ENCODE data around the gene MTO1. TPM values are rescaled to one million over a fixed set of nuclear protein-coding genes. Genes with fewer than 3 reads are reported as not detected.

The MTO1 gene
- total RNA-seq, 2 donors from 2014 or later = 16.1 to 22.6 TPM

- Histone ChIP-seq H3K4me3 (no peak overlapping the region), H3K4me1 (no peaks in the 10 kb centered on the region), H3K9me3 (no peaks in the 10 kb centered on the region), H3K36me3 (peaks cover 25% of the 10 kb centered on the region), H3K27me3 (no peaks in the 10 kb centered on the region), H3K27ac (no peak overlapping the region)
- DNase-seq (ENCODE audit: low spot score) = no peak
- no peak for TF ChIP-seq CTCF (IDR thresholded peaks at IDR 0.05)
Observed at GRCh38 chr6:73506246-73506645, 44.7 kb downstream of the MTO1 start.

- Histone ChIP-seq H3K9me3 (no peaks in the 10 kb centered on the region), H3K27ac (no peak overlapping the region), H3K36me3 (peaks cover 4% of the 10 kb centered on the region)
Observed at GRCh38 chr6:73508776-73509175, 47.2 kb downstream of the MTO1 start.

GRCh38 chr6:73509851-73510250, 48.3 kb downstream of the MTO1 start:
- H3K4me3 ChIP-seq = no peak overlapping the region
- H3K27ac ChIP-seq = no peak overlapping the region
- DNase-seq (ENCODE audit: low spot score) = no peak
- TF ChIP-seq CTCF (IDR thresholded peaks at IDR 0.05) = no peak
- no peaks in the 10 kb centered on the region for H3K27me3 ChIP-seq
- no peaks in the 10 kb centered on the region for H3K4me1 ChIP-seq
- peaks cover 8% of the 10 kb centered on the region for H3K36me3 ChIP-seq
- no peaks in the 10 kb centered on the region for H3K9me3 ChIP-seq

More at GRCh38 chr6:73508776-73509175, 47.2 kb downstream of the MTO1 start:
- no peaks in the 10 kb centered on the region for H3K27me3 ChIP-seq
- no peaks in the 10 kb centered on the region for H3K4me1 ChIP-seq
- no peak for DNase-seq (ENCODE audit: low spot score)
- TF ChIP-seq CTCF (IDR thresholded peaks at IDR 0.05) = no peak
- no peak overlapping the region for H3K4me3 ChIP-seq

GRCh38 chr6:73511796-73512195, 50.3 kb downstream of the MTO1 start:
- no peaks in the 10 kb centered on the region for H3K9me3 ChIP-seq
- no peak for DNase-seq (ENCODE audit: low spot score)
- H3K36me3 ChIP-seq = peaks cover 28% of the 10 kb centered on the region
- no peaks in the 10 kb centered on the region for H3K27me3 ChIP-seq
- H3K4me1 ChIP-seq = peaks cover 0 to 16% of the 10 kb centered on the region in 2 donors
- no peak for TF ChIP-seq CTCF (IDR thresholded peaks at IDR 0.05)
- no peak overlapping the region for H3K4me3 ChIP-seq
- no peak overlapping the region for H3K27ac ChIP-seq

GRCh38 chr6:73513496-73513854, 51.9 kb downstream of the MTO1 start:
- TF ChIP-seq CTCF (IDR thresholded peaks at IDR 0.05) = no peak
- Histone ChIP-seq H3K27me3 (no peaks in the 10 kb centered on the region), H3K36me3 (peaks cover 42% of the 10 kb centered on the region), H3K4me1 (peaks cover 0 to 29% of the 10 kb centered on the region in 2 donors), H3K9me3 (no peaks in the 10 kb centered on the region), H3K27ac (no peak overlapping the region), H3K4me3 (no peak overlapping the region)
- DNase-seq (ENCODE audit: low spot score) = no peak

- H3K9me3 ChIP-seq = no peaks in the 10 kb centered on the region
- H3K27me3 ChIP-seq = no peaks in the 10 kb centered on the region
- peaks cover 55% of the 10 kb centered on the region for H3K36me3 ChIP-seq
- no peak overlapping the region for H3K4me3 ChIP-seq
- no peak for TF ChIP-seq CTCF (IDR thresholded peaks at IDR 0.05)
- no peak for DNase-seq (ENCODE audit: low spot score)
- peaks cover 0 to 42% of the 10 kb centered on the region in 2 donors for H3K4me1 ChIP-seq
- H3K27ac ChIP-seq = no peak overlapping the region
Observed at GRCh38 chr6:73514746-73515110, 53.2 kb downstream of the MTO1 start.

Measured in right atrium auricular region (tissue), 2 donors.